GM21423 (cell line): Measurements from ENCODE around the gene TEX261.

ENCODE experiments used
- ATAC-seq: cut with Tn5 transposase; IDR thresholded peaks from one replicate; pipeline ENCODE4 v1.9.1; 2021; ENCODE audit warnings: mild to moderate bottlenecking, moderate library complexity; ENCODE audit not compliant: unreplicated experiment

The TEX261 gene

GRCh38 chr2:70937866-70938585 is 56.6 kb downstream of the TEX261 start:
- ATAC-seq = no peak

- ATAC-seq = no peak
These were observed 57.5 kb downstream of the TEX261 start for GRCh38 chr2:70936979-70937811.

GRCh38 chr2:70936165-70936978 is 58.3 kb downstream of the TEX261 start:
- ATAC-seq = no peak
